ENCODE measurements around the gene FUS. TPM values are rescaled to one million over a fixed set of nuclear protein-coding genes. Genes with fewer than 3 reads are reported as not detected.

The FUS gene
- total and polyA plus RNA-seq, 2 of the 8 experiments (the other 6 are each of a cell fraction or from before 2014, with no cell fraction given) = 484 to 685 TPM

DNA sequence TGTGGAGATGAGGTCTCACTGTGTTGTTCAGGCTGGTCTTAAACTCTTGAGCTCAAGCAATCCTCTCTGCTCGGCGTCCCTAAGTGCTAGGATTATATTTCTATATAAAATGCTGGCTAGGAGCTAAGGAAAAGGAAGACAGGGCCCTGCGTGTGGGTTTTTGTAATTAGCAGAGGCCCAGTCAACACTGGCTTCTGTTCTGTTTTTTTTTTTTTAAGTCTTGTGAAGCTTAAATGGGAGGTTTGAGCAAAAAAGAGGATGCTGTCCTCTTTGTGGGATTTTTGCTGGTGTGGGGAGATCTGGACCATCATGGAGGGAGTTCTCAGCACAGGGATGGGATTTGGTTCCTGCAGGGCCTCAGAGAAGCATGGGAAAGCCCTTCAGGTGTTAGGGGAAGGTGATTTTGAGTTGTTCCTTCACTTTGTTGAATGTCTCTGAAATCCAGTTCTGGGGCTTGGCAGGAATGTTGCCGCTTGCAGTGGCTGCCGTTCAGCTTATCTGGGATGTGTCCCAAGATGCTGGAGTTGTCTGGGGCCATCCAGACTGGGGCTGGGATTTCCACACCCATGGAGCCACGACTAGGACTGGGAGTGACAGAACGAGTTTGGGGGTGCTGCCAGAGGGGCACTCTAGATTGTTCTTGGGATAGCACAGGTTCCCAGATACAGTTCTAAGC lies 18.4 kb downstream of the FUS start:
- no peak overlapping the region for H4K8ac ChIP-seq (ENCODE audit: extremely low read depth, insufficient read depth, low read length)
- no peak overlapping the region for H4K91ac ChIP-seq (replicated peaks; ENCODE audit: insufficient read length, low read length)
- H3K4me1 ChIP-seq (replicated peaks in 1 of 4; ENCODE audit: control insufficient read depth in 3 of 4, insufficient read depth in 4 of 4, low read length in 3 of 4) = peaks cover 0 to 7% (median 4%) of the 10 kb centered on the region in 4 experiments; a peak in 5 of 7 replicates
- peaks cover 9% of the 10 kb centered on the region for H3K79me1 ChIP-seq (ENCODE audit: low read depth, low read length)
- peaks cover 0 to 6% (median 3%) of the 10 kb centered on the region in 4 experiments; a peak in 3 of 7 replicates for H3K27me3 ChIP-seq (replicated peaks in 1 of 4; ENCODE audit: control insufficient read depth in 3 of 4, extremely low read depth in 1 of 4, insufficient read depth in 3 of 4, low read length in 3 of 4)
- H3K4ac ChIP-seq (replicated peaks; ENCODE audit: insufficient read length, low read depth, low read length) = no peak overlapping the region
- no peak overlapping the region for H4K5ac ChIP-seq (ENCODE audit: insufficient read length, low read depth, low read length)
- H3K9ac ChIP-seq (replicated peaks in 1 of 4; ENCODE audit: extremely low read depth in 1 of 4, low read depth in 3 of 4, low read length in 3 of 4) = no peak overlapping the region
- peaks cover 14 to 33% (median 31%) of the 10 kb centered on the region in 4 experiments for H3K36me3 ChIP-seq (ENCODE audit: control insufficient read depth in 2 of 4, insufficient read depth in 4 of 4, low read length in 3 of 4)
- H2BK12ac ChIP-seq (ENCODE audit: low read depth, low read length) = no peak overlapping the region
- no peak overlapping the region for H3K4me3 ChIP-seq (ENCODE audit: extremely low read depth in 1 of 4, insufficient read depth in 2 of 4, low read depth in 3 of 4, low read length in 4 of 4)
- no peak overlapping the region for H3K56ac ChIP-seq (replicated peaks; ENCODE audit: insufficient read length, low read depth, low read length)
- ChIA-PET CTCF (ENCODE audit: partially characterized antibody) (interaction anchor here (0.6 to 2.2 kb wide), 6 partner anchors 16 to 253 kb away, joined by 3 to 10 read pairs (median 5); no protein-coding TSS in a partner anchor), POLR2A (ENCODE audit: partially characterized antibody) (interaction anchor here (0.6 to 24.0 kb wide), 17 partner anchors 1 to 259 kb away, joined by 3 to 430 read pairs (median 4); partner anchors contain the start of genes FUS, KAT8, PRSS36 and PYCARD)
- no peak overlapping the region for H2BK20ac ChIP-seq (ENCODE audit: low read length)
- WGBS, 2 experiments (ENCODE audit: extremely low coverage in 1 of 2, insufficient coverage in 1 of 2, insufficient read length in 1 of 2, insufficient replicate concordance in 2 of 2, low coverage in 1 of 2, low lambda C conversion rate in 2 of 2, missing lambda C conversion rate in 1 of 2) = 90% methylated on average over 7 of the region's 7 CpGs; no CpG with 5 or more reads in 1 of the 2 experiments
- peaks cover 6 to 19% of the 10 kb centered on the region in 2 experiments for H4K20me1 ChIP-seq (replicated peaks in 1 of 2; ENCODE audit: control insufficient read depth in 1 of 2, insufficient read depth in 2 of 2, low read length in 2 of 2)
- TF ChIP-seq SIN3A (conservative IDR thresholded peaks at IDR 0.05 in 1 of 2, IDR thresholded peaks at IDR 0.05 in 1 of 2; ENCODE audit: low read depth in 1 of 2, low read length in 2 of 2) (no peak), POLR2AphosphoS5 (IDR thresholded peaks at IDR 0.05; ENCODE audit: low read depth, low read length) (0 out of 2 replicates have a peak, but pooled peaks have one; percentile 52), KDM5A (IDR thresholded peaks at IDR 0.05; ENCODE audit: low read length) (no peak), TAF1 (IDR thresholded peaks at IDR 0.05; ENCODE audit: low read depth, low read length) (no peak), RXRA (IDR thresholded peaks at IDR 0.05; ENCODE audit: insufficient read depth, low read depth, low read length) (no peak), SRF (IDR thresholded peaks at IDR 0.05; ENCODE audit: low read depth, low read length) (no peak), FOSL1 (IDR thresholded peaks at IDR 0.05; ENCODE audit: insufficient read depth, low read depth, low read length) (no peak), POLR2A (IDR thresholded peaks at IDR 0.05; ENCODE audit: control extremely low read depth in 1 of 2, low read depth in 2 of 2, low read length in 2 of 2) (peak in 1 of 2 experiments; percentile 54; a peak in 1 of 3 replicates), KDM4A (IDR thresholded peaks at IDR 0.05; ENCODE audit: low read depth, low read length, severe bottlenecking) (no peak)
- no peak overlapping the region for H2AK5ac ChIP-seq (ENCODE audit: low read depth, low read length)
- H3K4me2 ChIP-seq (ENCODE audit: insufficient read depth in 1 of 2, low read depth in 2 of 2, low read length in 2 of 2) = no peak overlapping the region
- H2BK15ac ChIP-seq (ENCODE audit: low read length) = no peak overlapping the region
- H3K23ac ChIP-seq (ENCODE audit: insufficient read length) = no peak overlapping the region
- no peak overlapping the region for H2AFZ ChIP-seq (ENCODE audit: low read length)
- no peak overlapping the region for H2BK120ac ChIP-seq (replicated peaks; ENCODE audit: low read depth, low read length)
- no peaks in the 10 kb centered on the region for H3K9me3 ChIP-seq (ENCODE audit: insufficient read depth in 2 of 2, low read depth in 1 of 2, low read length in 1 of 2)
- no peak overlapping the region for H2BK5ac ChIP-seq (ENCODE audit: low read depth, low read length)
- H3K14ac ChIP-seq (ENCODE audit: insufficient read length) = no peak overlapping the region
- peaks cover 15% of the 10 kb centered on the region; the same call in 1 of the 2 replicates for H3K23me2 ChIP-seq (ENCODE audit: low read depth, low read length)
- H3K27ac ChIP-seq (ENCODE audit: low read depth, low read length) = no peak overlapping the region
- no peak for DNase-seq (ENCODE audit: low read depth in 1 of 2, low spot score in 2 of 2)
- H3K18ac ChIP-seq (ENCODE audit: extremely low read depth, low read length) = no peak overlapping the region
- H3K79me2 ChIP-seq (ENCODE audit: control insufficient read depth in 1 of 2, insufficient read depth in 2 of 2, low read length in 2 of 2) = 0 out of 4 replicates have a peak, but pooled peaks cover 0 to 5% of the 10 kb centered on the region in 2 experiments
- FAIRE-seq = no peak
